Endothelial cell of umbilical vein (primary cell): ENCODE results near the gene PRKAR1B. TPM values are rescaled to one million over a fixed set of nuclear protein-coding genes. Genes with fewer than 3 reads are reported as not detected.

ENCODE experiments used
- BruUV-seq: library from RNA; stranded (reverse); fragments of 400-500 nt; replicated peaks from 2 replicates; lab custom pipeline; 2021; lab: Mats Ljungman, UMichigan
- CTCF ChIA-PET: fragments of 300-600, 350-600 bp; sonication (Branson Sonifier 250); formaldehyde crosslinking; loops from one replicate; lab custom pipeline; 2021; ENCODE audit warnings: antibody characterized with exemption, inconsistent platforms; lab: Charles Lee
- POLR2A ChIA-PET: fragments of 300-600, 350-600 bp; sonication (Branson Sonifier 250); formaldehyde crosslinking; loops from one replicate; lab custom pipeline; 2021; ENCODE audit warnings: antibody characterized with exemption, inconsistent platforms; lab: Charles Lee
- DNase-seq: peaks from one replicate; pipeline ENCODE4 v3.0.0-alpha.2; 2011; ENCODE audit warnings: low read depth, low spot score
- FAIRE-seq: peaks from 2 replicates; lab custom pipeline; 2011; peaks lifted over from hg19 to GRCh38; lab: Jason Lieb, UNC
- H2AFZ ChIP-seq: 2 replicates; pipeline ENCODE4 v1.6.0; 2012; ENCODE audit warnings: low read depth, low read length, control low read depth, inconsistent platforms
- H3K27ac ChIP-seq: 2 replicates; pipeline ENCODE4 v1.5.1; 2011; ENCODE audit warnings: low read depth, mild to moderate bottlenecking, control low read depth, low read length, moderate library complexity; ENCODE audit not compliant: insufficient read depth
- H3K27me3 ChIP-seq, 2 experiments: 2 replicates each; pipeline versions ENCODE4 v1.6.0 to v1.6.1; 2011; ENCODE audit warnings: low read length in 2 of 2, mixed read lengths in 1 of 2; ENCODE audit not compliant: control insufficient read depth in 2 of 2, insufficient read depth in 2 of 2
- H3K36me3 ChIP-seq, 2 experiments: 2 replicates in 1 of 2; 3 replicates in 1 of 2; pipeline ENCODE4 v1.5.1; 2011; ENCODE audit warnings: low read length in 2 of 2, mild to moderate bottlenecking in 1 of 2, moderate library complexity in 1 of 2; ENCODE audit not compliant: control insufficient read depth in 2 of 2, insufficient read depth in 2 of 2; ENCODE audit errors: extremely low read depth in 1 of 2
- H3K4me1 ChIP-seq: 3 replicates; pipeline ENCODE4 v1.5.1; 2011; ENCODE audit warnings: mild to moderate bottlenecking, low read length; ENCODE audit not compliant: control insufficient read depth, insufficient read depth; ENCODE audit errors: extremely low read depth
- H3K4me2 ChIP-seq: 2 replicates; pipeline ENCODE4 v1.6.1; 2011; ENCODE audit warnings: low read length, control low read depth, mixed read lengths; ENCODE audit not compliant: insufficient read depth
- H3K4me3 ChIP-seq, 3 experiments: fragments of 200-600 bp in 1 of 3; sonication (generic), shearing (Covaris generic) in 1 of 3; replicated peaks in 1 of 3; 2 replicates each; pipeline ENCODE4 v1.5.1; 2011 to 2016; ENCODE audit warnings: control low read depth in 3 of 3, low read length in 3 of 3, mild to moderate bottlenecking in 2 of 3, inconsistent platforms in 1 of 3, low read depth in 1 of 3, moderate library complexity in 1 of 3; ENCODE audit not compliant: insufficient read depth in 1 of 3
- H3K79me2 ChIP-seq: 2 replicates; pipeline ENCODE4 v1.6.0; 2012; ENCODE audit warnings: low read length, inconsistent platforms; ENCODE audit not compliant: control insufficient read depth, insufficient read depth
- H3K9ac ChIP-seq: replicated peaks from 2 replicates; pipeline ENCODE3; 2011; ENCODE audit warnings: low read length, control low read depth; ENCODE audit not compliant: insufficient read depth; ENCODE audit errors: extremely low read depth
- H3K9me1 ChIP-seq: replicated peaks from 3 replicates; pipeline ENCODE4 v1.6.0; 2011; ENCODE audit warnings: mild to moderate bottlenecking, low read length; ENCODE audit not compliant: control insufficient read depth, insufficient read depth; ENCODE audit errors: extremely low read depth
- H3K9me3 ChIP-seq: replicated peaks from 2 replicates; pipeline ENCODE4 v1.5.1; 2012; ENCODE audit warnings: low read length, inconsistent platforms; ENCODE audit not compliant: control insufficient read depth, insufficient read depth
- H4K20me1 ChIP-seq: replicated peaks from 2 replicates; pipeline ENCODE3; 2011; ENCODE audit warnings: mild to moderate bottlenecking, low read length; ENCODE audit not compliant: control insufficient read depth, insufficient read depth; ENCODE audit errors: extremely low read depth
- CTCF ChIP-seq, 2 donors: IDR thresholded peaks; 1 replicate in 1 of 2; 2 replicates in 1 of 2; pipeline ENCODE4 v1.5.1; 2011; ENCODE audit warnings: low read length in 2 of 2, mild to moderate bottlenecking in 2 of 2, moderate library complexity in 2 of 2, control low read depth in 1 of 2, inconsistent platforms in 1 of 2, low read depth in 1 of 2; ENCODE audit not compliant: insufficient read depth in 1 of 2; ENCODE audit errors: extremely low read depth in 1 of 2
- EZH2 ChIP-seq: IDR thresholded peaks from 2 replicates; pipeline ENCODE4 v1.6.1; 2012; ENCODE audit warnings: borderline replicate concordance, low read depth, mild to moderate bottlenecking, moderate library complexity, low read length, inconsistent platforms; ENCODE audit not compliant: severe bottlenecking
- FOS ChIP-seq: IDR thresholded peaks from 2 replicates; pipeline ENCODE4 v1.6.1; 2011; ENCODE audit warnings: mild to moderate bottlenecking, low read length, moderate library complexity, borderline replicate concordance; ENCODE audit not compliant: insufficient read depth
- GATA2 ChIP-seq: IDR thresholded peaks from 2 replicates; pipeline ENCODE4 v1.7.0; 2011; ENCODE audit warnings: low read depth, mild to moderate bottlenecking, moderate library complexity, mixed read lengths, low read length; ENCODE audit not compliant: insufficient read length, insufficient read depth
- JUN ChIP-seq: IDR thresholded peaks from 2 replicates; pipeline ENCODE4 v1.6.1; 2011; ENCODE audit warnings: borderline replicate concordance, low read depth; ENCODE audit not compliant: insufficient read length, insufficient read depth
- MAX ChIP-seq: IDR thresholded peaks from 2 replicates; pipeline ENCODE4 v1.6.1; 2011; ENCODE audit not compliant: insufficient read depth, insufficient read length
- MYC ChIP-seq: IDR thresholded peaks from one replicate; pipeline ENCODE4 v1.6.1; 2011; ENCODE audit warnings: mild to moderate bottlenecking, low read depth, low read length
- POLR2A ChIP-seq: IDR thresholded peaks from 2 replicates; pipeline ENCODE4 v1.6.1; 2012; ENCODE audit warnings: low read depth, mild to moderate bottlenecking, control low read depth, low read length
- POLR2AphosphoS5 ChIP-seq: IDR thresholded peaks from 2 replicates; pipeline ENCODE4 v1.6.1; 2012; ENCODE audit warnings: low read depth, mild to moderate bottlenecking, control low read depth, low read length, moderate library complexity; ENCODE audit not compliant: insufficient read depth
- dilution Hi-C: fragments of 300-500 bp; cut with MboI; formaldehyde crosslinking; loops from one replicate; pipeline ENCODE4 v1.15.0; 2019; ENCODE audit warnings: low sequenced_read_pairs; ENCODE audit not compliant: extremely low pct_ligation_motif_present
- intact Hi-C: fragments of 100-400 bp; cut with micrococcal nuclease; formaldehyde crosslinking; loops from one replicate; pipeline ENCODE4 v1.10.0; 2022
- polyA plus RNA-seq, 4 experiments: library from polyadenylated mRNA; depleted of rRNA in 3 of 4; stranded (reverse) in 3 of 4; unstranded in 1 of 4; fragments of >200 nt; gene quantifications; 2 replicates each; pipeline versions ENCODE4 v1.2.1 to v1.2.3, GENCODE V29; 2011 to 2012; ENCODE audit warnings: missing spikeins in 1 of 4
- total RNA-seq: library from RNA; stranded (reverse); gene quantifications from 2 replicates; pipeline ENCODE4 v1.2.3, GENCODE V29; 2021

Gene PRKAR1B
- total and polyA plus RNA-seq, 2 donors (not counting 3 experiments of a cell fraction or from before 2014, with no cell fraction given) = 15.4 to 29.2 TPM

GRCh38 chr7:608361-608760 lies 118.7 kb downstream of the PRKAR1B start:
- Histone ChIP-seq H3K4me2 (peak overlapping the region; percentile 63), H3K4me3 (peak overlapping the region in 1 of 3 experiments; percentile 4), H3K79me2 (no peaks in the 10 kb centered on the region), H2AFZ (no peak overlapping the region), H3K27ac (peak overlapping the region; percentile 73), H3K4me1 (peaks cover 60% of the 10 kb centered on the region), H3K9me1 (no peaks in the 10 kb centered on the region), H3K27me3 (no peaks in the 10 kb centered on the region), H3K36me3 (no peaks in the 10 kb centered on the region), H4K20me1 (no peaks in the 10 kb centered on the region), H3K9ac (peak overlapping the region; percentile 24), H3K9me3 (no peaks in the 10 kb centered on the region)
- ChIA-PET POLR2A (no interaction called here), CTCF (no interaction called here)
- dilution Hi-C loops = no loop called here
- intact Hi-C loops = no loop called here
- FAIRE-seq (peak; percentile 87), DNase-seq (peak; percentile 43)
- TF ChIP-seq GATA2 (no peak), FOS (peak; percentile 24)
- no TSS peak for BruUV-seq

GRCh38 chr7:607938-608337 lies 119.1 kb downstream of the PRKAR1B start:
- Histone ChIP-seq H3K4me2 (peak overlapping the region; percentile 63), H3K27me3 (no peaks in the 10 kb centered on the region), H3K36me3 (no peaks in the 10 kb centered on the region), H3K27ac (peak overlapping the region; percentile 73), H4K20me1 (no peaks in the 10 kb centered on the region), H3K4me3 (peak overlapping the region in 1 of 3 experiments; percentile 4), H3K9me1 (no peaks in the 10 kb centered on the region), H3K9ac (peak overlapping the region; percentile 24), H3K79me2 (no peaks in the 10 kb centered on the region), H3K9me3 (no peaks in the 10 kb centered on the region), H3K4me1 (peaks cover 64% of the 10 kb centered on the region), H2AFZ (no peak overlapping the region)
- intact Hi-C loops = no loop called here
- TF ChIP-seq CTCF (IDR thresholded peaks at IDR 0.05; ENCODE audit: extremely low read depth in 1 of 2, insufficient read depth in 1 of 2, low read depth in 1 of 2, low read length in 2 of 2) = no peak
- no peak for TF ChIP-seq JUN
- TF ChIP-seq POLR2AphosphoS5 = no peak
- no peak for TF ChIP-seq MYC
- no peak for TF ChIP-seq POLR2A
- no peak for TF ChIP-seq FOS
- TF ChIP-seq GATA2 = no peak
- TF ChIP-seq EZH2 = no peak
- no peak for TF ChIP-seq MAX
- dilution Hi-C loops = no loop called here
- CTCF ChIA-PET = no interaction called here
- BruUV-seq = no TSS peak
- DNase-seq = no peak
- no peak for FAIRE-seq
- POLR2A ChIA-PET = no interaction called here
